ENCODE results near the gene ATAD3A.
"Not testable (repeated sequence)": the region's sequence is repeated elsewhere in the genome, so short reads cannot be mapped to it uniquely, and the experiment has no call there.

The ATAD3A gene

DNA sequence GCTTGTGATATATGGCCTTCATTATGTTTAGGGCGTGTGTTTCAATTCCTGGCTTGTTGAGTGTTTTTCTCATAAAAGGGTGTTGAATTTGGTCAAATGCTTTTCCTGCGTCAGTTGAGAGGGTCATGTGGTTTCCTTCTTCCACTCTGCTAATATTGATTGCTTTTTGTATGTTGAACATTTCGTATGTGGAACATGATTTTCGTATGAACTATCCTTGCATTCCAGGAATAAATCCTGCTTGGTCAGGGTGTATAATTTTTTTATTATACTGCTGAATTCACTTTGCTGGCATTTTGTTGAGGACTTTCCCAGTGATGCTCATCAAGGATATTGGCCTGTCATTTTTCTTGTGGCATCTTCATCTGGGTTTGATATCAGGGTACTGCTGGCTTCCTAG lies 4.7 kb upstream of the ATAD3A start:
- TF ChIP-seq, protein P1, sequence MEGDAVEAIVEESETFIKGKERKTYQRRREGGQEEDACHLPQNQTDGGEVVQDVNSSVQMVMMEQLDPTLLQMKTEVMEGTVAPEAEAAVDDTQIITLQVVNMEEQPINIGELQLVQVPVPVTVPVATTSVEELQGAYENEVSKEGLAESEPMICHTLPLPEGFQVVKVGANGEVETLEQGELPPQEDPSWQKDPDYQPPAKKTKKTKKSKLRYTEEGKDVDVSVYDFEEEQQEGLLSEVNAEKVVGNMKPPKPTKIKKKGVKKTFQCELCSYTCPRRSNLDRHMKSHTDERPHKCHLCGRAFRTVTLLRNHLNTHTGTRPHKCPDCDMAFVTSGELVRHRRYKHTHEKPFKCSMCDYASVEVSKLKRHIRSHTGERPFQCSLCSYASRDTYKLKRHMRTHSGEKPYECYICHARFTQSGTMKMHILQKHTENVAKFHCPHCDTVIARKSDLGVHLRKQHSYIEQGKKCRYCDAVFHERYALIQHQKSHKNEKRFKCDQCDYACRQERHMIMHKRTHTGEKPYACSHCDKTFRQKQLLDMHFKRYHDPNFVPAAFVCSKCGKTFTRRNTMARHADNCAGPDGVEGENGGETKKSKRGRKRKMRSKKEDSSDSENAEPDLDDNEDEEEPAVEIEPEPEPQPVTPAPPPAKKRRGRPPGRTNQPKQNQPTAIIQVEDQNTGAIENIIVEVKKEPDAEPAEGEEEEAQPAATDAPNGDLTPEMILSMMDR (IDR thresholded peaks at IDR 0.05; ENCODE audit: insufficient read depth, missing control alignments): no peak
- FAIRE-seq (no peak), DNase-seq (ENCODE audit: insufficient read length, low spot score) (no peak)

DNA sequence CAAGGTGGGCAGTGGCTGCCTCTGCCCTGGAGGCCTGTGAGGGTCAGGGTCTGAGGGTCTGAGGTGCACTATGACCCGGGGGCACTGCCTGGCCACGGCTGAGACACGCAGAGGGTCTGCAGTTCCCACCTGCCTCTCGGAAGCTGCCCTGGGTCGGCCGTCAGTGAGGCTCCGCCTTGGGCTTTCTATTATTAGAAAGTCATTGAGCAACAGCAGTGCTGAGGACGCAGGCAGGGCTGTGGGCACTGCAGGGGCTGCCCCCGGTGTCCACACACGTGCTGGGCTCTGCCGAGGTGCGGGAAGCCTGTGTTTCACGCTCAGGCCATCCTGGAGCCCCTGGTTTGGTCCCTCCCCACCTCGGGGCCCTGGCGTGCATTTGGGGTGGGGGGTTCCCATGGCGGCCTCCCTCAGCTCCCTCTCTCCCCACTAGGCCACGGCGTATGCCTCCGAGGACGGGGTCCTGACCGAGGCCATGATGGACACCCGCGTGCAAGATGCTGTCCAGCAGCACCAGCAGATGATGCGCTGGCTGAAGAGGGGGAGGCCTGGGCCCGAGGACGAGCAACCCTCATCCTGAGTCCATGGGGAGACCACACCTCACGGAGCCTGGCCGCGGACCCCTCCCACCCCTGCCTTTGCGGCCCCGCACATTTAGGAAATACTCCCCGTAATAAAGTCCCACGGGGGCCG lies 3.0 kb upstream of the ATAD3A start:
- DNase-seq (ENCODE audit: insufficient read length, low spot score); FAIRE-seq: not testable (repeated sequence)

- FAIRE-seq; DNase-seq (ENCODE audit: insufficient read length, low spot score): not testable (repeated sequence)
These were observed 2.5 kb upstream of the ATAD3A start for GRCh38 chr1:1509465-1509850.

DNA sequence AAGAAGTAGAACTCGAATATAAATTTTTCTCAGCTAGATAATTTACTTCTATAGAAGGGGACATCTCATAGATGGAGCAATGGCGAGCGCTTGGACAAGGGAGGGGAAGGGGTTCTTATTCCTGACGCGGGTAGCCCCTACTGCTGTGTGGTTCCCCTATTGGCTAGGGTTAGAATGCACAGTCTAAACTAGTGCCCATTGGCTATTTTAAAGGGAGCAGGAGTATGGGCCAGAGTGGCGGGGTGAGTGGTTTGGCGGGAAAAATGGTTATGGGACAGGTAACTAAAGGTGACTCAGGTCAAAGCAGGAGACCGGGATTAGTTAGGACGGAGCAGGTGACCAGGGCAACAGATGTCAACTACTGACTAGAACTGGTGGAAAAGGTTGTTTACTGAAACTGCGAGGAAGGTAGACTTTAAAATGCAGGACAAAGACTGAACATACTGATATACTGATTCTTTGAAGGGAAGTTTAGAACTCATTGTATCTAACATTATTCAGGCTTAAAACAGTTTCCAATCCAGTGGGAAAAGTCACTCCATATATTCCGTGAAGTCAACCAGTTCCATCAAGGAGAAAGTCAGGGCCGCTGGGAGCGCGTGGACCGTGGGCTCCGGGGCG lies 940 bp upstream of the ATAD3A start:
- DNase-seq (ENCODE audit: insufficient read length, low spot score): no peak
- no peak for FAIRE-seq

GRCh38 chr1:1512425-1512824 lies 463 bp downstream of the ATAD3A start:
- DNase-seq (ENCODE audit: insufficient read length, low spot score); FAIRE-seq: not testable (repeated sequence)

More for the DNA sequence above, 940 bp upstream of the ATAD3A start:
- TF ChIP-seq, protein P1 (IDR thresholded peaks at IDR 0.05; ENCODE audit: insufficient read depth, missing control alignments): no peak

DNA sequence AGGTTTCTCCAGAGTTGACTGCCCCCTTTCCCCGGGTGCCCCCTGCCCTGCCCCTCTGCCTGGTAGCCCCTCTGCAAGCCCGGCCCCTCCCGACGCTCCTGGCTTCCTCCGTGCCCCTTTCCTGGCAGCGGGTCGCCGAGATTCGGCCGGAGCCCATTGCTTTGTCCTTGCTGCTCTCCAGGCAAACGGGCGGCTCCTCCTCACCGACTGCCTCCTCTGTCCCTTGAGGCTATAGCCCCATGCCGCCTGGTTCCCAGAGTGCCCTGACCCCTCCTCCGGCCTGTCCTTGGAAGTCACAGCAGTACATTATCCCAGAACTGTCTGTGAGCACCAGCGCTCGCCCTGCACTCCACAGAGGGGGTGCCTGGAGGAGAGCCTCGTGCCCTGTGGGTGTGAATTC lies 1.7 kb downstream of the ATAD3A start:
- not testable (repeated sequence) for DNase-seq (ENCODE audit: insufficient read length, low spot score)

GRCh38 chr1:1514376-1514775 lies 2.4 kb downstream of the ATAD3A start:
- not testable (repeated sequence) for DNase-seq (ENCODE audit: insufficient read length, low spot score); FAIRE-seq

More for the DNA sequence above, 1.7 kb downstream of the ATAD3A start:
- FAIRE-seq: not testable (repeated sequence)

- not testable (repeated sequence) for DNase-seq (ENCODE audit: insufficient read length, low spot score); FAIRE-seq
These were observed 5.0 kb downstream of the ATAD3A start for GRCh38 chr1:1516923-1517322.

DNA sequence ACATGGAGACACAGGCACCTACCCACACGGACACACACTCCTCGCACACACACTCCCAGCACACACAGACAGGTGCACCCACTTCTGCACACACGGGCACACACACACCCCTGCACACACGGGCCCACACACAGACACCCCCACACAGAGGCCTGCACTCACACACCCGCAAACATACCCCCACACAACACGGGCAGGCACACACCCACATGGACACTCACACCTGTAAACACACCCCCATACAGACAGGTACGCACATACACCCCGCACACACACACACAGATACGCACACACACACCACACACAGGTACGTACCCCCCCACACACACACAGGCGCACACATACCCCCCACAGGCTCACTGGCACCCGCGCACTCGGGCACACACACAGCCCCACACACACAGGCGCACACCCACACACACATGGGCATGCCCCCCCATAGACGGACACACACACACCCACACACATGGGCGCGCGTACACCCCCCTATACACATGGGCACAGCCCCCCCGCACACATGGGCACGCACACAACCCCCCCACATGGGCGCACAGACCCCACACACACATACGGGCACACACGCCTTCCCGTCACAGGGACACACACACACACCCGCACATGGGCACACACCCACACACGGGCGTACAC lies 6.1 kb downstream of the ATAD3A start:
- FAIRE-seq (no peak), DNase-seq (ENCODE audit: insufficient read length, low spot score) (no peak)
- TF ChIP-seq, protein P1 (IDR thresholded peaks at IDR 0.05; ENCODE audit: insufficient read depth, missing control alignments): no peak

DNA sequence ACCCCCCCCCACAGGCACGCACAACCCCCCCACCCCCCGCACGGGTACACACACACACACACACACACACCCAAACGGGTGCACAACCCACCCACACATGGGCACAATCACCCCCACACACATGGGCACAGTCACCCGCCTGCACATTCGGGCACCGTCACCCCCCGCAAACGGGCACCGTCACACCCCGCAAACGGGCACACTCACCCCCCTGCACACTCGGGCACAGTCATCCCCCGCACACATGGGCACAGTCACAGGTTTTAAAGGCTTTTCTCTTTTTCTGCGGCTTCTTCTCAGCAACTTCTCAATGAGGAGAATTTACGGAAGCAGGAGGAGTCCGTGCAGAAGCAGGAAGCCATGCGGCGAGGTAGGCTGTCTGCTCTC lies 6.7 kb downstream of the ATAD3A start:
- DNase-seq (ENCODE audit: insufficient read length, low spot score); FAIRE-seq: not testable (repeated sequence)

GRCh38 chr1:1519805-1520505 lies 8.0 kb downstream of the ATAD3A start:
- DNase-seq (ENCODE audit: insufficient read length, low spot score); FAIRE-seq: not testable (repeated sequence)

Data from D721Med (cell line).